D721Med (cell line): Measurements from ENCODE around the gene EVA1A.

Source experiments
- DNase-seq: peaks from one replicate; pipeline ENCODE4 v3.0.0; 2011; ENCODE audit warnings: low spot score; ENCODE audit not compliant: insufficient read length
- FAIRE-seq: peaks from 2 replicates; lab custom pipeline; 2011; peaks lifted over from hg19 to GRCh38; lab: Jason Lieb, UNC
- TF ChIP-seq, protein P1 (sequence below): IDR thresholded peaks from 2 replicates; pipeline ENCODE4 v1.5.1; 2012; ENCODE audit warnings: mild to moderate bottlenecking, control low read depth; ENCODE audit not compliant: insufficient read depth; ENCODE audit errors: missing control alignments

EVA1A gene

GRCh38 chr2:75598589-75599155, 37.9 kb upstream of the EVA1A start:
- TF ChIP-seq, protein P1, sequence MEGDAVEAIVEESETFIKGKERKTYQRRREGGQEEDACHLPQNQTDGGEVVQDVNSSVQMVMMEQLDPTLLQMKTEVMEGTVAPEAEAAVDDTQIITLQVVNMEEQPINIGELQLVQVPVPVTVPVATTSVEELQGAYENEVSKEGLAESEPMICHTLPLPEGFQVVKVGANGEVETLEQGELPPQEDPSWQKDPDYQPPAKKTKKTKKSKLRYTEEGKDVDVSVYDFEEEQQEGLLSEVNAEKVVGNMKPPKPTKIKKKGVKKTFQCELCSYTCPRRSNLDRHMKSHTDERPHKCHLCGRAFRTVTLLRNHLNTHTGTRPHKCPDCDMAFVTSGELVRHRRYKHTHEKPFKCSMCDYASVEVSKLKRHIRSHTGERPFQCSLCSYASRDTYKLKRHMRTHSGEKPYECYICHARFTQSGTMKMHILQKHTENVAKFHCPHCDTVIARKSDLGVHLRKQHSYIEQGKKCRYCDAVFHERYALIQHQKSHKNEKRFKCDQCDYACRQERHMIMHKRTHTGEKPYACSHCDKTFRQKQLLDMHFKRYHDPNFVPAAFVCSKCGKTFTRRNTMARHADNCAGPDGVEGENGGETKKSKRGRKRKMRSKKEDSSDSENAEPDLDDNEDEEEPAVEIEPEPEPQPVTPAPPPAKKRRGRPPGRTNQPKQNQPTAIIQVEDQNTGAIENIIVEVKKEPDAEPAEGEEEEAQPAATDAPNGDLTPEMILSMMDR: no peak
- DNase-seq: no peak
- no peak for FAIRE-seq

DNA sequence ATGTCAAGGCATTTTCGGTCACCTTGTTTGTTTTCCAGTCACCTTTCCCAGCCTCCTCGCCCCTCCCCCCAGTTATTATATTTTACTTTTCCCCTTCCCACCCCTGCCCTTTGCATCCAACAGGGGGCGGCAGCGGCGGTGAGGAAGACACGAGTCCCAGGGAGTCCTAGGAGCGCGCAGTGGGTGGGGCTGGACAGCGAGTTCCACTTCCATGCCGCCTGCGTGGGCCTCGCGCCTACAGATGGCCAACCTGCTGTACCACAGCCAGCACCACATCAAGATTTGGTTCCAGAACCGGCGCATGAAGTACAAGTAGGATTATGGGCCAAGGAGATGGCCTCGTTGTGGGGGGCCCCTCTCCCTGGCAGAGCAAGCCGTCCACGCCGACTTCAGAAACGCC, 37.2 kb upstream of the EVA1A start:
- no peak for FAIRE-seq
- TF ChIP-seq, protein P1: no peak
- no peak for DNase-seq

GRCh38 chr2:75596784-75597183, 36.0 kb upstream of the EVA1A start:
- TF ChIP-seq, protein P1: no peak
- no peak for FAIRE-seq
- DNase-seq: no peak

- DNase-seq (no peak), FAIRE-seq (no peak)
- TF ChIP-seq, protein P1: no peak
Observed at GRCh38 chr2:75595541-75596395, 35.0 kb upstream of the EVA1A start.

GRCh38 chr2:75594596-75594995, 33.9 kb upstream of the EVA1A start:
- FAIRE-seq (no peak), DNase-seq (no peak)
- TF ChIP-seq, protein P1: no peak

DNA sequence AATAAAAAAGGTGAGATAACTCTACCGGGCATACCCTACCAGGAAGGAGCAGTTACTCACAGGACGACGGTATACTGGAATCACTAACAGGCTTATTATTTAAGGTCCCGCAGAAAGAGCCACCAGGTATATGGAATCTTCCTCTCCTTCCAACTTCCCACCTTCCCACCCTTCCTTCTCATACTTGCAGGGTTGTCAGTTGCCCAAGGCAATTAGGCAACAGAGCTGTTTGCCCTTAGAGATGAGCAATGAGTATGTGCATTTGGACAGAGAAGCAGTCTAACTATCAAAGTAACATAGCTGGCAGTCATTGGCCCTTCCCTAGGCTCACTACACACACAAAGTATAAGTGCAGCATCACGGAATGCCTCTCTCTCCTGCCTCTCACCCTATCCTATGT, 32.1 kb upstream of the EVA1A start:
- TF ChIP-seq, protein P1: no peak
- FAIRE-seq: no peak
- no peak for DNase-seq

DNA sequence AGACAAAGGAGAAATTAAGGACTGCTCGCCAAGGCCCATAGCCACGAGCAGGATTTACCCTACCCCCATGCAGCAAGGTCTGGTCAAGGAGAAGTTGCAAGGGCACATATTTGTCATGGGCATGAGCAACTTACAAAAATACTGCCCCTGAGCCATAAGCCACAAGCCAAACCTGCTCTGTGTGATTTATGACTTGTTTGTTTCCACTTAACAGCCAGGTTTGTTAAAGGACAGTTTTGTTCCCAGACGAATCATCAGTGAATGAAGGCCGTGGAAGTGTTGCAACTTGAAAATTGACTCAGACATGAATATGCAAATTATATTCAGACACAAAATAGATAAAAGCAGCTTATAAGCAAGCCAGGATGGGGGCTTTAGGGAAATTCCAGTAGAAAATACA, 31.3 kb upstream of the EVA1A start:
- DNase-seq (no peak), FAIRE-seq (no peak)
- TF ChIP-seq, protein P1: no peak
